Rectal smooth muscle tissue (tissue), 1 donor: Measurements from ENCODE around the gene SETDB2.

Source experiments
- H3K27ac ChIP-seq: one replicate; pipeline ENCODE4 v1.7.0; 2013; ENCODE audit warnings: low read depth, low read length, inconsistent platforms
- H3K27me3 ChIP-seq: one replicate; pipeline ENCODE4 v1.7.0; 2013; ENCODE audit warnings: low read length; ENCODE audit not compliant: control insufficient read depth, insufficient read depth
- H3K36me3 ChIP-seq: one replicate; pipeline ENCODE4 v1.7.0; 2013; ENCODE audit warnings: low read length; ENCODE audit not compliant: control insufficient read depth, insufficient read depth
- H3K4me1 ChIP-seq: one replicate; pipeline ENCODE4 v1.7.0; 2013; ENCODE audit warnings: low read length; ENCODE audit not compliant: control insufficient read depth, insufficient read depth
- H3K4me3 ChIP-seq: one replicate; pipeline ENCODE4 v1.7.0; 2013; ENCODE audit warnings: low read length
- H3K9ac ChIP-seq: one replicate; pipeline ENCODE4 v1.7.0; 2013; ENCODE audit warnings: low read length

Gene SETDB2

GRCh38 chr13:49439609-49440008, 4.5 kb upstream of the SETDB2 start:
- Histone ChIP-seq H3K27ac (no peak overlapping the region), H3K9ac (no peak overlapping the region), H3K4me1 (peaks cover 5% of the 10 kb centered on the region), H3K27me3 (no peaks in the 10 kb centered on the region), H3K36me3 (no peaks in the 10 kb centered on the region), H3K4me3 (no peak overlapping the region)

DNA sequence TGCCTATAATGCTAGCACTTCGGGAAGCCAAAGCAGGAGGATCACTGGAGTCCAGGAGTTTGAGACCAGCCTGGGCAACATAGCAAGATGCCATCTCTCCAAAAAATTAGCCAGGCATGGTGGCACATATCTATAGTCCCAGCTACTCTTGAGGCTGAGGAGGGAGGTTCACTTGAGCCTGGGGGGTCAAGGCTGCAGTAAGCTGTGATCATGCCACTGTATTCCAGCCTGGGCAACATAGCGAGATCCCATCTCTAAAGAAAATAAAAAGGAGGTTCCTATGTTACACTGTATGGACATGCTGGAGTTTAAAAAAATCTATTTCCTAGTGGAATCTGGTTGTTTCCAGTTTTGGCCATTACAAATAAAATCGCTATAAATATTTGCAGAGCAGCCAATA, 2.8 kb upstream of the SETDB2 start:
- H3K4me1 ChIP-seq = peaks cover 5% of the 10 kb centered on the region
- no peak overlapping the region for H3K4me3 ChIP-seq
- H3K27ac ChIP-seq = no peak overlapping the region
- H3K27me3 ChIP-seq = no peaks in the 10 kb centered on the region
- no peak overlapping the region for H3K9ac ChIP-seq
- no peaks in the 10 kb centered on the region for H3K36me3 ChIP-seq

- Histone ChIP-seq H3K27ac (no peak overlapping the region), H3K4me1 (peaks cover under 1% of the 10 kb centered on the region)
Observed at GRCh38 chr13:49441846-49442245, 2.2 kb upstream of the SETDB2 start.

DNA sequence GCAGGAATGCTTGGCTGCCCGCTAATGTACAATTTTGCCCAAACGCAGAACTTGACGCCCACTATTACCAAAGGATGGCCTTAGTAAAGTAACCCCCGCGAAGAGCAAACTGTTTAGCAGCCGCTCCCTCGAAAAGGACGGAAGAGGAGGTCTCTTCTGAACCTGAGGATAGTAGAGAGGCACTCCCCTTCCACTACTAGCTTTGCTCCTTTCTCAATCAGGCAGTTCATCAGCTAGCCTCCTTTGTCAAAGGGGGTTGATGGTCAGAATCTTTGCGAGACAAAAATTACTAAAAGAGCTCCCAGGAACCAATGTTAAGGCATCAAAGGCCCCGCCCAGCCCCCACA, 744 bp upstream of the SETDB2 start:
- Histone ChIP-seq H3K9ac (peak overlapping the region; percentile 46), H3K36me3 (no peaks in the 10 kb centered on the region), H3K27ac (peak overlapping the region; percentile 91), H3K4me1 (peaks cover 6% of the 10 kb centered on the region), H3K4me3 (peak overlapping the region; percentile 87), H3K27me3 (no peaks in the 10 kb centered on the region)

More at GRCh38 chr13:49441846-49442245, 2.2 kb upstream of the SETDB2 start:
- Histone ChIP-seq H3K27me3 (no peaks in the 10 kb centered on the region), H3K36me3 (no peaks in the 10 kb centered on the region), H3K9ac (no peak overlapping the region), H3K4me3 (no peak overlapping the region)

DNA sequence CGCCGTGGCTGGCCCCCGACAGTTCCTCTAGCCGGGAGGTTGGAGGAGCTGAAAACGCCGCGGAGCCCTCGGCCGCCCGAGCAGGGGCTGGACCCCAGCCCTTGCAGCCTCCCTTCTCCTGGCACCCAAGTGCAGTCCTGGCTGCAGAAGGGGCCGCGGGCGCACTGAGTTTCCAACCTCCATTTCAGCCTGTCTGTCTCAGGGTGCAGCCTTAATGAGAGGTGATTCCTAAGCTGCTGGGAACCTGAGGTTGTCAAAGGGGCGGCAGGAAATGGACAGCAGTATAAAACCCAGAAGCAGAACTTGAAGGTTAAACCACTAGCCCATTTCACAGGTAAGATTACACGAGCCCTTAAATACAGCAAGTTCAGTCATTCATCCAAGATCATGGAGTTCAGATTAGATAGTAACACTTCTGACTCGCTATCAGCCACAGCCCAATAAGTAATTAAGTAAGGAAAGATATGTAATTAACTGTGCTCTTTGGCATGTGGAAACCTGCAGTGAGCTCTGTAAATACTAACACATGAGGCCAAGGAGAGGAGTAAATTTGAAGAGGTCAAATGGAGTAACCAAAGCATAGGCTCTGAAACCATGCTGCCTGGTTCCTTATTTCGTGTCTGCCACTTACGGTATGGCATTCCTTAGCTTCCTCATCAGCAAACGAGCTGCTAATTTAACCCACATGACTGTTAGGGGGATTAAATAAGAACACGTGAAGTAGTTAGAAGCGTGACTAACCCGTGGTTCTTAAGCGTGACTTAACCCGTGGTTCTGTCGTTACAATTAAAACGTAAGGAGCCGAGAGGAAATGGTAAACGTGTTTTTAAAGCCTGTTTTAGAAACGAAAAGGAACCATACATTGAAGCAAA, 686 bp downstream of the SETDB2 start:
- no peaks in the 10 kb centered on the region for H3K36me3 ChIP-seq
- peak overlapping the region; percentile 92 for H3K27ac ChIP-seq
- peak overlapping the region; percentile 74 for H3K9ac ChIP-seq
- H3K4me1 ChIP-seq = peaks cover 6% of the 10 kb centered on the region
- H3K4me3 ChIP-seq = peak overlapping the region; percentile 77
- H3K27me3 ChIP-seq = no peaks in the 10 kb centered on the region

GRCh38 chr13:49446473-49446872, 2.4 kb downstream of the SETDB2 start:
- Histone ChIP-seq H3K27ac (no peak overlapping the region), H3K4me3 (no peak overlapping the region)

GRCh38 chr13:49448753-49449152, 4.7 kb downstream of the SETDB2 start:
- H3K36me3 ChIP-seq = no peaks in the 10 kb centered on the region
- H3K4me3 ChIP-seq = no peak overlapping the region
- no peak overlapping the region for H3K9ac ChIP-seq
- H3K4me1 ChIP-seq = peaks cover 6% of the 10 kb centered on the region
- no peak overlapping the region for H3K27ac ChIP-seq
- H3K27me3 ChIP-seq = no peaks in the 10 kb centered on the region

More at GRCh38 chr13:49446473-49446872, 2.4 kb downstream of the SETDB2 start:
- no peaks in the 10 kb centered on the region for H3K36me3 ChIP-seq
- no peaks in the 10 kb centered on the region for H3K27me3 ChIP-seq
- peaks cover 6% of the 10 kb centered on the region for H3K4me1 ChIP-seq
- no peak overlapping the region for H3K9ac ChIP-seq

DNA sequence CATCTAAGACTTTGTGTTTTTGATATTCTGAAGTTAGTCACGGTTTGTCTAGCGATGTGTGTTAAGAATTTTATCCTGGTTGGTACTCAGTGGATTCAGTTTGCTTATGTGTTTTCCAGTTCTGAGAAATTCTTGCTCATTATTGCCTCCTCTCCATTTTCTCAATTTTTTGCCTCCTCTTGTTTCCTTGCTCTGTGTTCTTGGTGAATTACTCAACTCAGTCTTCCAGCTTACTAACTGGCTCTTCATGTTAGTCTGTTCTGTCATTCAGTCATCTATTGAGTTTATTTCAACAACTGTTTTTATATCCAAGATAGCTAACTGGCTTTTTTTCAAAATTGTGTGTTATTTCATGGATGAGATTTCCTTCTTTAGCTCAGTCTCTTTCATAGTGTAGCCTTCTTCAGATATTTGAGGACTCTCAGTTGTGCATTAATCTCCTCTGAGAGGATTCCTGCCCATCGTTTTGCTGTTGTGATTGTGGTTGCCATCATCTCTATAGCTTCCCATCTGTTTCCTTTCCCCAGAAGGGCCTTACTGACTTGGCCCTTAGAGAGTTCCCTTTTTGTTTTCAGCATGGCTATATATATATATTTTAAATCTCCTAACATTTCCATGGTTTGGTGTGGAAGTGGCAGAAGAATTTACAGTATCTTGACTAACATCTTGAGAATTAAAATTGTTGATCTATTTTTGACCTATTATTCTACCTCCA, 6.2 kb downstream of the SETDB2 start:
- Histone ChIP-seq H3K27ac (no peak overlapping the region), H3K27me3 (no peaks in the 10 kb centered on the region), H3K9ac (no peak overlapping the region), H3K36me3 (no peaks in the 10 kb centered on the region), H3K4me1 (peaks cover 8% of the 10 kb centered on the region), H3K4me3 (no peak overlapping the region)

DNA sequence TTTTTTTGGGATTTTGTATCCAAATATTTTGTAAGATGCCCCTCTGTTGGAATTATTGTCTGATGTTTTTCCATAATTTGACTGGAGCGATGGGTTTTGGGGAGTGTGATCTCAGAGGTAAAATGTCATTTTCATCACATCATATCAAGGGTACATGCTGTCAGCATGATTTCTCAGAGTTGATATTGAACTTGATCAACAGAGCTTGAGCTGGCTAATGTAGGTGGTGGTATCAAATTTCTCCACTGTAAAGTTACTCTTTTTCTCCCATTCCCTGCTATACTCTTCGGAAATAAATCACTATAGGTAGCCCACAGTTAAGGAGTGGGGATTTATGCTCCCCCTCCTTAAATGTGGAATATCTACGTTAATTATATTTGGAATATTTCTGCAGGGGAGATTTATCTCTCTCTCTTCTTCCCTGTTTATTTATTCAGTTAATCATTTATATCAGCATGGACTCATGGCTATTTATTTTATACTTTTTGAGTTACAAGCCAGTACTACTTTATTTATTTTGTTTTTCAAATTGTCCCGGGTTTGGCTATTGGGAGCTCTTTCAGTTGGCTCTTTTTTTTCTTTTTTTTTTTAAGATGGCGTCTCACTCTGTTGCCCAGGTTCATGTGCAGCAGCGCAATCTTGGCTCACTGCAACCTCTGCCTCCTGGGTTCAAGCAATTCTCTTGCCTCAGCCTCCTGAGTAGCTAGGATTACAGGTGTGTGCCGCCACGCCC, 8.8 kb downstream of the SETDB2 start:
- H3K9ac ChIP-seq = no peak overlapping the region
- H3K27ac ChIP-seq = no peak overlapping the region
- no peaks in the 10 kb centered on the region for H3K36me3 ChIP-seq
- H3K4me1 ChIP-seq = peaks cover 3% of the 10 kb centered on the region
- H3K27me3 ChIP-seq = no peaks in the 10 kb centered on the region
- H3K4me3 ChIP-seq = no peak overlapping the region

DNA sequence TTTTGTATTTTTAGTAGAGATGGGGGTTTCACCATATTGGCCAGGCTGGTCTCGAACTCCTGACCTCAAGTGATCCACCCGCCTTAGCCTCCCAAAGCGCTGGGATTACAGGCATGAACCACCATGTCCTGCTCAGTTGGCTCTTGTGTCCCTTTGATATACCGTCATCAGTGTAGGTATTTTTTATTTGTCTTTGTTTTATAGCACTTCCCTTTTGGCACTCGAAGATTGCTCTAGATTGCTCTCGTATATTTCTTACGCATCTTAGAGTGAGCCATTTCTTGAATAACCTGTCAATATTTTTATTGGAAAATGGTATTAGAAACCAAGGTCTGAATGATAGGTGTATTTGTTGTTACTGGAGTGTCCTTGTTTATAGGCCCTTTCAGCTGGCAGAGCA, 9.4 kb downstream of the SETDB2 start:
- H3K27ac ChIP-seq = no peak overlapping the region
- H3K4me3 ChIP-seq = no peak overlapping the region
- H3K4me1 ChIP-seq = peaks cover 3% of the 10 kb centered on the region
- H3K9ac ChIP-seq = no peak overlapping the region
- H3K36me3 ChIP-seq = no peaks in the 10 kb centered on the region
- H3K27me3 ChIP-seq = no peaks in the 10 kb centered on the region

DNA sequence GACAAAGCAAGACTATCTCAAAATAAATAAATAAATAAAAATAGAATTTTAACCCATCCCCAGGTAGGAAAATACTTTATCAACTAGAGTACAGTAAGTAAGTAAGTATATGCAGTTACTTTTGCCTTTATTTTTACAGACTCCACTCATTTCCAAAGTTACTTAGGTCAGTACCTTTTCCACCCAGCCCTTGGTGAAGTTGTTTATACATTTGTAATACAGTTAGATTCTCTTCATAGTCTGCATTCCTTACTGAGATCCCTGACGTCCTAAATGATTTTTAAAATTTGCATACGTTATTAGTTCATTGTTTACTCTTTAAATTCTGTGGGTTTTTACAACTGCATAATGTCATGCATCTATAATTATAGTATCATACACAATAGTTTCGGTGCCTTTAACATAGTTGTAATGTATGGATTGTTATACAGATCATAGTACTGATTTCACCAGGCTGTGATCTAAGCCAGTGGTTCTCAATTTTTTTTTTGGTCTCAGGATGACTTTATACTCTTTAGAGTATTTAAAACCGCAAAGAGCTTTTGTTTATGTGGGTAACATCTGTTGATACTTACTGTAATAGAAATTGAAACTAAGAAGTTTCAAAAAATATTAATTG, 10.4 kb downstream of the SETDB2 start:
- Histone ChIP-seq H3K27me3 (no peaks in the 10 kb centered on the region), H3K36me3 (no peaks in the 10 kb centered on the region), H3K4me3 (no peak overlapping the region), H3K4me1 (peaks cover 3% of the 10 kb centered on the region), H3K27ac (no peak overlapping the region), H3K9ac (no peak overlapping the region)

GRCh38 chr13:49455007-49455398, 10.9 kb downstream of the SETDB2 start:
- Histone ChIP-seq H3K27ac (no peak overlapping the region), H3K9ac (no peak overlapping the region), H3K36me3 (no peaks in the 10 kb centered on the region), H3K4me1 (peaks cover 3% of the 10 kb centered on the region), H3K4me3 (no peak overlapping the region), H3K27me3 (no peaks in the 10 kb centered on the region)
